Measurements from ENCODE around the gene ZNF646. TPM values are rescaled to one million over a fixed set of nuclear protein-coding genes. Genes with fewer than 3 reads are reported as not detected.

Gene ZNF646
- total and polyA plus RNA-seq, 2 of the 13 experiments (the other 11 are each of a cell fraction or from before 2014, with no cell fraction given), result 3.4 to 10.9 TPM

DNA sequence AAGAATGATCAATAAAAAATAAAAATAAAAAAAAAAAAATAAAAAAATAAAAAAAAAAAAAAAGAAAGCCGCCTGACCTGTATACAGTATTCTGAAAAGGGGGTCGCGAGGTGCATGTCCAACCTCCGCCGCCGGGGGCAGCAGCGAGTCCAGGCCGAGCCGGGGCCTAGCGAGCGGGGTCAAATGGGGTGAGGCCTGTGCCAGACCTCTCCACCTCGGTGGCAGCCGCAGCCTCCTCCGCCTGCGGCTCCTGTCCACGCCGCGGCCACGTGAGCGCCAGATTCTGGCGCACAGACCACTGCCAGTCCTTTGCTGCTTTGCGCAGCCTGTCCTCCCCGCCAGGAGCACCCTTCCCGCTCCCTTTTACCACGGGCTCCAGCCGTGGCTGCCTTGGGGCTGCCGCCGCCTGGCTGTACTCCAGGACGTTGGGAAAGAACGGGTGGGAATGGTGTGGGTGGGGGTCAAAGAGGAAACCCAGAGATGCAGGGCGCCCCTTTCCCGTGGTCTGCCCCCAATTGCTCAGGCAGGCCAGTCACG, 31.5 kb downstream of the ZNF646 start (continued):
- TF ChIP-seq, protein P1, sequence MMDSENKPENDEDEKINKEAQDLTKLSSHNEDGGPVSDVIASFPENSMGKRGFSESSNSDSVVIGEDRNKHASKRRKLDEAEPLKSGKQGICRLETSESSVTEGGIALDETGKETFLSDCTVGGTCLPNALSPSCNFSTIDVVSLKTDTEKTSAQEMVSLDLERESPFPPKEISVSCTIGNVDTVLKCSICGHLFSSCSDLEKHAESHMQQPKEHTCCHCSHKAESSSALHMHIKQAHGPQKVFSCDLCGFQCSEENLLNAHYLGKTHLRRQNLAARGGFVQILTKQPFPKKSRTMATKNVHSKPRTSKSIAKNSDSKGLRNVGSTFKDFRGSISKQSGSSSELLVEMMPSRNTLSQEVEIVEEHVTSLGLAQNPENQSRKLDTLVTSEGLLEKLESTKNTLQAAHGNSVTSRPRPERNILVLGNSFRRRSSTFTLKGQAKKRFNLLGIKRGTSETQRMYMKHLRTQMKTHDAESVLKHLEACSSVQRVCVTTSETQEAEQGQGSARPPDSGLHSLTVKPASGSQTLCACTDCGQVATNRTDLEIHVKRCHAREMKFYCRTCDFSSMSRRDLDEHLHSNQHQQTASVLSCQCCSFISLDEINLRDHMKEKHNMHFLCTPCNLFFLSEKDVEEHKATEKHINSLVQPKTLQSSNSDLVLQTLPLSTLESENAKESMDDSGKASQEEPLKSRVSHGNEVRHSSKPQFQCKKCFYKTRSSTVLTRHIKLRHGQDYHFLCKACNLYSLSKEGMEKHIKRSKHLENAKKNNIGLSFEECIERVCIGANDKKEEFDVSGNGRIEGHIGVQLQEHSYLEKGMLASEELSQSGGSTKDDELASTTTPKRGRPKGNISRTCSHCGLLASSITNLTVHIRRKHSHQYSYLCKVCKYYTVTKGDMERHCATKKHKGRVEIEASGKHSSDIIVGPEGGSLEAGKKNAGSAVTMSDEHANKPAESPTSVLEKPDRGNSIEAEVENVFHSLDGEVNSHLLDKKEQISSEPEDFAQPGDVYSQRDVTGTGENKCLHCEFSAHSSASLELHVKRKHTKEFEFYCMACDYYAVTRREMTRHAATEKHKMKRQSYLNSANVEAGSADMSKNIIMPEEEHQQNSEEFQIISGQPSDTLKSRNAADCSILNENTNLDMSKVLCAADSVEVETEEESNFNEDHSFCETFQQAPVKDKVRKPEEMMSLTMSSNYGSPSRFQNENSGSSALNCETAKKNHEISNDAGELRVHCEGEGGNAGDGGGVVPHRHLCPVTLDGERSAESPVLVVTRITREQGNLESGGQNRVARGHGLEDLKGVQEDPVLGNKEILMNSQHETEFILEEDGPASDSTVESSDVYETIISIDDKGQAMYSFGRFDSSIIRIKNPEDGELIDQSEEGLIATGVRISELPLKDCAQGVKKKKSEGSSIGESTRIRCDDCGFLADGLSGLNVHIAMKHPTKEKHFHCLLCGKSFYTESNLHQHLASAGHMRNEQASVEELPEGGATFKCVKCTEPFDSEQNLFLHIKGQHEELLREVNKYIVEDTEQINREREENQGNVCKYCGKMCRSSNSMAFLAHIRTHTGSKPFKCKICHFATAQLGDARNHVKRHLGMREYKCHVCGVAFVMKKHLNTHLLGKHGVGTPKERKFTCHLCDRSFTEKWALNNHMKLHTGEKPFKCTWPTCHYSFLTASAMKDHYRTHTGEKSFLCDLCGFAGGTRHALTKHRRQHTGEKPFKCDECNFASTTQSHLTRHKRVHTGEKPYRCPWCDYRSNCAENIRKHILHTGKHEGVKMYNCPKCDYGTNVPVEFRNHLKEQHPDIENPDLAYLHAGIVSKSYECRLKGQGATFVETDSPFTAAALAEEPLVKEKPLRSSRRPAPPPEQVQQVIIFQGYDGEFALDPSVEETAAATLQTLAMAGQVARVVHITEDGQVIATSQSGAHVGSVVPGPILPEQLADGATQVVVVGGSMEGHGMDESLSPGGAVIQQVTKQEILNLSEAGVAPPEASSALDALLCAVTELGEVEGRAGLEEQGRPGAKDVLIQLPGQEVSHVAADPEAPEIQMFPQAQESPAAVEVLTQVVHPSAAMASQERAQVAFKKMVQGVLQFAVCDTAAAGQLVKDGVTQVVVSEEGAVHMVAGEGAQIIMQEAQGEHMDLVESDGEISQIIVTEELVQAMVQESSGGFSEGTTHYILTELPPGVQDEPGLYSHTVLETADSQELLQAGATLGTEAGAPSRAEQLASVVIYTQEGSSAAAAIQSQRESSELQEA (CRISPR knock-in tag; IDR thresholded peaks at IDR 0.05; ENCODE audit: not compliant biosample characterization), result peak; percentile 59
- TF ChIP-seq, protein P2, sequence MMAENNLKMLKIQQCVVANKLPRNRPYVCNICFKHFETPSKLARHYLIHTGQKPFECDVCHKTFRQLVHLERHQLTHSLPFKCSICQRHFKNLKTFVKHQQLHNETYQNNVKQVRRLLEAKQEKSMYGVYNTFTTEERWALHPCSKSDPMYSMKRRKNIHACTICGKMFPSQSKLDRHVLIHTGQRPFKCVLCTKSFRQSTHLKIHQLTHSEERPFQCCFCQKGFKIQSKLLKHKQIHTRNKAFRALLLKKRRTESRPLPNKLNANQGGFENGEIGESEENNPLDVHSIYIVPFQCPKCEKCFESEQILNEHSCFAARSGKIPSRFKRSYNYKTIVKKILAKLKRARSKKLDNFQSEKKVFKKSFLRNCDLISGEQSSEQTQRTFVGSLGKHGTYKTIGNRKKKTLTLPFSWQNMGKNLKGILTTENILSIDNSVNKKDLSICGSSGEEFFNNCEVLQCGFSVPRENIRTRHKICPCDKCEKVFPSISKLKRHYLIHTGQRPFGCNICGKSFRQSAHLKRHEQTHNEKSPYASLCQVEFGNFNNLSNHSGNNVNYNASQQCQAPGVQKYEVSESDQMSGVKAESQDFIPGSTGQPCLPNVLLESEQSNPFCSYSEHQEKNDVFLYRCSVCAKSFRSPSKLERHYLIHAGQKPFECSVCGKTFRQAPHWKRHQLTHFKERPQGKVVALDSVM (CRISPR knock-in tag; IDR thresholded peaks at IDR 0.05), result peak; percentile 88
- no peak for TF ChIP-seq FLYWCH1 (CRISPR knock-in tag; IDR thresholded peaks at IDR 0.05)
- TF ChIP-seq ZNF792 (CRISPR knock-in tag; IDR thresholded peaks at IDR 0.05), result peak; percentile 98
- TF ChIP-seq ZNF879 (CRISPR knock-in tag; IDR thresholded peaks at IDR 0.05), result peak; percentile 95; the same call in 1 of the 2 replicates
- peak; percentile 89; the same call in 1 of the 2 replicates for TF ChIP-seq ZNF749 (CRISPR knock-in tag; IDR thresholded peaks at IDR 0.05; ENCODE audit: borderline replicate concordance)
- TF ChIP-seq, protein P3, sequence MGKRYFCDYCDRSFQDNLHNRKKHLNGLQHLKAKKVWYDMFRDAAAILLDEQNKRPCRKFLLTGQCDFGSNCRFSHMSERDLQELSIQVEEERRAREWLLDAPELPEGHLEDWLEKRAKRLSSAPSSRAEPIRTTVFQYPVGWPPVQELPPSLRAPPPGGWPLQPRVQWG (CRISPR knock-in tag; IDR thresholded peaks at IDR 0.05; ENCODE audit: borderline replicate concordance, low read depth), result 0 out of 2 replicates have a peak, but pooled peaks have one; percentile 67
- TF ChIP-seq ZSCAN12 (CRISPR knock-in tag; IDR thresholded peaks at IDR 0.05), result peak; percentile 97
- TF ChIP-seq, protein P4, sequence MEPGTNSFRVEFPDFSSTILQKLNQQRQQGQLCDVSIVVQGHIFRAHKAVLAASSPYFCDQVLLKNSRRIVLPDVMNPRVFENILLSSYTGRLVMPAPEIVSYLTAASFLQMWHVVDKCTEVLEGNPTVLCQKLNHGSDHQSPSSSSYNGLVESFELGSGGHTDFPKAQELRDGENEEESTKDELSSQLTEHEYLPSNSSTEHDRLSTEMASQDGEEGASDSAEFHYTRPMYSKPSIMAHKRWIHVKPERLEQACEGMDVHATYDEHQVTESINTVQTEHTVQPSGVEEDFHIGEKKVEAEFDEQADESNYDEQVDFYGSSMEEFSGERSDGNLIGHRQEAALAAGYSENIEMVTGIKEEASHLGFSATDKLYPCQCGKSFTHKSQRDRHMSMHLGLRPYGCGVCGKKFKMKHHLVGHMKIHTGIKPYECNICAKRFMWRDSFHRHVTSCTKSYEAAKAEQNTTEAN (CRISPR knock-in tag; conservative IDR thresholded peaks at IDR 0.05), result peak; percentile 92
- peak; percentile 85; the same call in 1 of the 2 replicates for TF ChIP-seq ZNF549 (CRISPR knock-in tag; IDR thresholded peaks at IDR 0.05)
- TF ChIP-seq SUZ12 (IDR thresholded peaks at IDR 0.05; ENCODE audit: low read depth, low read length), result no peak
- peak; percentile 95 for TF ChIP-seq ZNF614 (CRISPR knock-in tag; IDR thresholded peaks at IDR 0.05; ENCODE audit: borderline replicate concordance)
